ENCODE data around the gene NME2.

NME2 gene

GRCh38 chr17:51164911-51165679 lies 1.1 kb upstream of the NME2 start:
- Histone ChIP-seq H3K4me1 (ENCODE audit: low read length) (peaks cover 10% of the 10 kb centered on the region), H3K9ac (ENCODE audit: low read length) (peak overlapping the region; percentile 96; the same call in 1 of the 2 replicates), H3K27me3 (replicated peaks; ENCODE audit: insufficient read depth, low read length) (no peaks in the 10 kb centered on the region), H3K4me3 (ENCODE audit: low read length) (peak overlapping the region; percentile 87), H3F3A (ENCODE audit: insufficient read depth, low read length) (peaks cover 15% of the 10 kb centered on the region), H3K36me3 (replicated peaks; ENCODE audit: insufficient read depth, low read length) (peaks cover 8% of the 10 kb centered on the region), H3K9me3 (replicated peaks; ENCODE audit: insufficient read depth, low read length) (no peaks in the 10 kb centered on the region), H3K4me2 (ENCODE audit: low read depth, low read length) (peak overlapping the region; percentile 79), H3K9me2 (replicated peaks; ENCODE audit: insufficient read depth, low read length) (no peaks in the 10 kb centered on the region), H4K20me1 (ENCODE audit: insufficient read depth, low read length) (no peaks in the 10 kb centered on the region), H2AFZ (ENCODE audit: low read length) (peak overlapping the region; percentile 59; the same call in 1 of the 2 replicates), H3K79me2 (ENCODE audit: low read length) (peaks cover 36% of the 10 kb centered on the region), H3K27ac (ENCODE audit: low read length) (peak overlapping the region; percentile 87; the same call in 1 of the 2 replicates)
- no peak for DNase-seq
- TF ChIP-seq EZH2phosphoT487 (IDR thresholded peaks at IDR 0.05; ENCODE audit: low read length) (no peak), CTCF (IDR thresholded peaks at IDR 0.05; ENCODE audit: low read length) (no peak), EZH2 (optimal IDR thresholded peaks at IDR 0.05; ENCODE audit: low read depth, low read length) (no peak)

GRCh38 chr17:51165680-51166197 lies 472 bp upstream of the NME2 start:
- Histone ChIP-seq H3K9ac (ENCODE audit: low read length) (peak overlapping the region; percentile 96; the same call in 1 of the 2 replicates), H3K36me3 (replicated peaks; ENCODE audit: insufficient read depth, low read length) (peaks cover 8% of the 10 kb centered on the region), H3K4me1 (ENCODE audit: low read length) (peaks cover 10% of the 10 kb centered on the region), H3K79me2 (ENCODE audit: low read length) (peaks cover 34% of the 10 kb centered on the region), H3K27me3 (replicated peaks; ENCODE audit: insufficient read depth, low read length) (no peaks in the 10 kb centered on the region), H3F3A (ENCODE audit: insufficient read depth, low read length) (peaks cover 15% of the 10 kb centered on the region), H3K9me2 (replicated peaks; ENCODE audit: insufficient read depth, low read length) (no peaks in the 10 kb centered on the region), H3K4me2 (ENCODE audit: low read depth, low read length) (peak overlapping the region; percentile 79), H2AFZ (ENCODE audit: low read length) (peak overlapping the region; percentile 59), H3K9me3 (replicated peaks; ENCODE audit: insufficient read depth, low read length) (no peaks in the 10 kb centered on the region), H3K4me3 (ENCODE audit: low read length) (peak overlapping the region; percentile 87), H3K27ac (ENCODE audit: low read length) (peak overlapping the region; percentile 87; the same call in 1 of the 2 replicates), H4K20me1 (ENCODE audit: insufficient read depth, low read length) (no peaks in the 10 kb centered on the region)
- TF ChIP-seq CTCF (IDR thresholded peaks at IDR 0.05; ENCODE audit: low read length) (no peak), EZH2 (optimal IDR thresholded peaks at IDR 0.05; ENCODE audit: low read depth, low read length) (no peak)
- DNase-seq: no peak

GRCh38 chr17:51166987-51167931 lies 1.0 kb downstream of the NME2 start:
- Histone ChIP-seq H3K9me2 (replicated peaks; ENCODE audit: insufficient read depth, low read length) (no peaks in the 10 kb centered on the region), H2AFZ (ENCODE audit: low read length) (peak overlapping the region; percentile 79), H3K9ac (ENCODE audit: low read length) (peak overlapping the region; percentile 96), H3K27ac (ENCODE audit: low read length) (peak overlapping the region; percentile 87), H3K9me3 (replicated peaks; ENCODE audit: insufficient read depth, low read length) (no peaks in the 10 kb centered on the region), H3K79me2 (ENCODE audit: low read length) (peaks cover 28% of the 10 kb centered on the region), H3K27me3 (replicated peaks; ENCODE audit: insufficient read depth, low read length) (no peaks in the 10 kb centered on the region), H3K4me2 (ENCODE audit: low read depth, low read length) (peak overlapping the region; percentile 69), H3K4me3 (ENCODE audit: low read length) (peak overlapping the region; percentile 87), H3K4me1 (ENCODE audit: low read length) (peaks cover 10% of the 10 kb centered on the region), H3F3A (ENCODE audit: insufficient read depth, low read length) (peaks cover 15% of the 10 kb centered on the region), H3K36me3 (replicated peaks; ENCODE audit: insufficient read depth, low read length) (peaks cover 5% of the 10 kb centered on the region; the same call in 1 of the 2 replicates), H4K20me1 (ENCODE audit: insufficient read depth, low read length) (no peaks in the 10 kb centered on the region)
- TF ChIP-seq EZH2 (optimal IDR thresholded peaks at IDR 0.05; ENCODE audit: low read depth, low read length) (no peak), EZH2phosphoT487 (IDR thresholded peaks at IDR 0.05; ENCODE audit: low read length) (no peak), CTCF (IDR thresholded peaks at IDR 0.05; ENCODE audit: low read length) (peak; percentile 82)
- peak; percentile 61 for DNase-seq

All from MM.1S (cell line).